A549 (cell line): ENCODE measurements around the gene TIRAP. TPM values are rescaled to one million over a fixed set of nuclear protein-coding genes. Genes with fewer than 3 reads are reported as not detected.

ENCODE experiments used
- ATAC-seq, 2 experiments: fragments of 200-7000 bp in 1 of 2; fragments of >200 bp in 1 of 2; cut with Nextera tagmentation in 1 of 2; cut with Tn5 transposase in 1 of 2; 3 replicates each; pipeline versions ENCODE4 v1.8.0 to v1.9.1; 2018 to 2020; ENCODE audit warnings: mild to moderate bottlenecking in 1 of 2, moderate library complexity in 1 of 2
- CTCF ChIA-PET: fragments of 300-600 bp; sonication (Branson Sonifier 250); formaldehyde crosslinking; extraction: SDS; loops from one replicate; lab custom pipeline; 2021; ENCODE audit warnings: antibody characterized with exemption, inconsistent platforms; lab: Yijun Ruan, JAX
- POLR2A ChIA-PET: fragments of 350-600 bp; formaldehyde crosslinking; extraction: SDS; loops from one replicate; lab custom pipeline; 2021; ENCODE audit warnings: antibody characterized with exemption, inconsistent platforms; lab: Yijun Ruan, JAX
- DNase-seq, 2 experiments: peaks; one replicate each; pipeline versions ENCODE4 v3.0.0 to v3.0.0-alpha.2; 2011 to 2016; ENCODE audit warnings: low read depth in 1 of 2, low spot score in 1 of 2
- FAIRE-seq: peaks from 2 replicates; lab custom pipeline; 2011; peaks lifted over from hg19 to GRCh38; lab: Jason Lieb, UNC
- H3K27ac ChIP-seq, 2 experiments: fragments of >200 bp; sonication (Bioruptor Twin); formaldehyde crosslinking; 3 replicates each; pipeline ENCODE4 v1.5.1; 2016 to 2017
- H3K4me1 ChIP-seq: fragments of >200 bp; sonication (Bioruptor Twin); formaldehyde crosslinking; 3 replicates; pipeline ENCODE4 v1.6.1; 2016
- H3K4me2 ChIP-seq: fragments of >200 bp; sonication (Bioruptor Twin); formaldehyde crosslinking; 3 replicates; pipeline ENCODE4 v1.6.1; 2016
- H3K4me3 ChIP-seq: fragments of >200 bp; sonication (Bioruptor Twin); formaldehyde crosslinking; 3 replicates; pipeline ENCODE4 v1.5.1; 2016
- H3K9me3 ChIP-seq: fragments of >200 bp; sonication (Bioruptor Twin); formaldehyde crosslinking; 3 replicates; pipeline ENCODE4 v1.6.1; 2016
- CBX8 ChIP-seq: fragments of 200-600 bp; sonication (generic); IDR thresholded peaks from 2 replicates; pipeline ENCODE4 v1.6.1; 2016
- CHD4 ChIP-seq: fragments of 200-600 bp; sonication (generic); IDR thresholded peaks from 2 replicates; pipeline ENCODE4 v1.6.1; 2016; ENCODE audit warnings: antibody characterized with exemption, mild to moderate bottlenecking, borderline replicate concordance
- EHF ChIP-seq: fragments of 250-450 bp; sonication (Bioruptor Pico); IDR thresholded peaks from 2 replicates; pipeline ENCODE4 v1.5.0; 2020; ENCODE audit warnings: mild to moderate bottlenecking
- EHMT2 ChIP-seq: fragments of 200-600 bp; sonication (generic); IDR thresholded peaks from 2 replicates; pipeline ENCODE4 v1.6.1; 2016; ENCODE audit warnings: antibody characterized with exemption, low read depth, mild to moderate bottlenecking, moderate library complexity
- EP300 ChIP-seq, 2 experiments: fragments of >200 bp; sonication (Bioruptor Twin); formaldehyde crosslinking; IDR thresholded peaks; 2 replicates in 1 of 2; 3 replicates in 1 of 2; pipeline ENCODE4 v1.6.1; 2016 to 2017
- ESRRA ChIP-seq: fragments of 150-350 bp; IDR thresholded peaks from 2 replicates; pipeline ENCODE4 v1.6.1; 2014; ENCODE audit warnings: mild to moderate bottlenecking, low read length, borderline replicate concordance
- FOSB ChIP-seq: fragments of 250-450 bp; sonication (Bioruptor Pico); IDR thresholded peaks from 2 replicates; pipeline ENCODE4 v1.5.0; 2020; ENCODE audit warnings: mild to moderate bottlenecking, moderate library complexity
- FOSL2 ChIP-seq, 2 experiments: fragments of 450-650 bp in 1 of 2; fragments of >200 bp in 1 of 2; sonication (Bioruptor Twin) in 1 of 2; formaldehyde crosslinking; IDR thresholded peaks; 2 replicates each; pipeline versions ENCODE4 v1.5.0 to v1.6.1; 2016 to 2020; ENCODE audit warnings: mild to moderate bottlenecking in 1 of 2, moderate library complexity in 1 of 2
- FOXS1 ChIP-seq: fragments of 250-450 bp; sonication (Bioruptor Pico); IDR thresholded peaks from 2 replicates; pipeline ENCODE4 v1.5.0; 2020; ENCODE audit warnings: mild to moderate bottlenecking, moderate library complexity
- HDAC2 ChIP-seq: fragments of 200-600 bp; sonication (generic); IDR thresholded peaks from 2 replicates; pipeline ENCODE4 v1.6.1; 2016
- HEYL ChIP-seq: fragments of 250-450 bp; sonication (Bioruptor Pico); IDR thresholded peaks from 2 replicates; pipeline ENCODE4 v1.8.0; 2021; ENCODE audit warnings: mild to moderate bottlenecking, moderate library complexity
- HOXB13 ChIP-seq: fragments of 250-450 bp; sonication (Bioruptor Pico); IDR thresholded peaks from 2 replicates; pipeline ENCODE4 v1.5.0; 2020; ENCODE audit warnings: low read depth, mild to moderate bottlenecking, moderate library complexity
- JUN ChIP-seq, 2 experiments: fragments of >200 bp; sonication (Bioruptor Twin); formaldehyde crosslinking; IDR thresholded peaks; 2 replicates in 1 of 2; 3 replicates in 1 of 2; pipeline ENCODE4 v1.6.1; 2016 to 2017
- JUNB ChIP-seq: fragments of >200 bp; sonication (Bioruptor Twin); formaldehyde crosslinking; IDR thresholded peaks from 2 replicates; pipeline ENCODE4 v1.6.1; 2016
- KDM5A ChIP-seq: fragments of 200-600 bp; sonication (generic); IDR thresholded peaks from 2 replicates; pipeline ENCODE4 v1.6.1; 2016; ENCODE audit warnings: antibody characterized with exemption, mild to moderate bottlenecking
- MAFK ChIP-seq: fragments of 450-650 bp; IDR thresholded peaks from 2 replicates; pipeline ENCODE4 v1.6.1; 2014; ENCODE audit not compliant: partially characterized antibody
- MAZ ChIP-seq: fragments of 150-350 bp; IDR thresholded peaks from 2 replicates; pipeline ENCODE4 v1.6.1; 2014; ENCODE audit warnings: antibody characterized with exemption, low read depth, low read length, borderline replicate concordance
- MYC ChIP-seq: IDR thresholded peaks from 2 replicates; pipeline ENCODE4 v1.6.1; 2012; ENCODE audit warnings: mild to moderate bottlenecking, inconsistent platforms, low read length, improper control_type of control experiment, borderline replicate concordance
- NFE2L2 ChIP-seq: fragments of 150-350 bp; conservative IDR thresholded peaks from 2 replicates; pipeline ENCODE4 v1.6.1; 2014; ENCODE audit warnings: low read length
- NPAS2 ChIP-seq: fragments of 250-450 bp; sonication (Bioruptor Pico); IDR thresholded peaks from 2 replicates; pipeline ENCODE4 v1.8.0; 2022; ENCODE audit warnings: mild to moderate bottlenecking, moderate library complexity, borderline replicate concordance
- NR3C1 ChIP-seq: fragments of >200 bp; sonication (Bioruptor Twin); formaldehyde crosslinking; IDR thresholded peaks from 3 replicates; pipeline ENCODE4 v1.6.1; 2017
- POLR2A ChIP-seq: IDR thresholded peaks from 2 replicates; pipeline ENCODE4 v1.6.1; 2012; ENCODE audit warnings: mild to moderate bottlenecking, low read length
- RAD21 ChIP-seq, 2 experiments: fragments of >200 bp in 1 of 2; sonication (Bioruptor Twin) in 1 of 2; formaldehyde crosslinking in 1 of 2; IDR thresholded peaks in 1 of 2; conservative IDR thresholded peaks in 1 of 2; 2 replicates in 1 of 2; 3 replicates in 1 of 2; pipeline ENCODE4 v1.6.1; 2012 to 2018; ENCODE audit warnings: inconsistent platforms in 1 of 2
- RARB ChIP-seq: fragments of 250-450 bp; sonication (Bioruptor Pico); IDR thresholded peaks from 2 replicates; pipeline ENCODE4 v1.8.0; 2021; ENCODE audit warnings: mild to moderate bottlenecking, moderate library complexity
- RCOR1 ChIP-seq: fragments of 150-350 bp; IDR thresholded peaks from 2 replicates; pipeline ENCODE4 v1.6.1; 2014; ENCODE audit warnings: antibody characterized with exemption, low read length, low read depth
- RFX5 ChIP-seq: fragments of 450-650 bp; IDR thresholded peaks from 2 replicates; pipeline ENCODE4 v1.7.1; 2014; ENCODE audit warnings: antibody characterized with exemption, mild to moderate bottlenecking, moderate library complexity
- SMC3 ChIP-seq: fragments of >200 bp; sonication (Bioruptor Twin); formaldehyde crosslinking; IDR thresholded peaks from 3 replicates; pipeline ENCODE4 v1.6.1; 2018; ENCODE audit warnings: inconsistent platforms
- SREBF2 ChIP-seq: fragments of 450-650 bp; IDR thresholded peaks from 2 replicates; pipeline ENCODE4 v1.6.1; 2014; ENCODE audit warnings: mild to moderate bottlenecking, moderate library complexity
- TP53 ChIP-seq: fragments of 250-450 bp; sonication (Bioruptor Pico); IDR thresholded peaks from 2 replicates; pipeline ENCODE4 v1.5.0; 2021; ENCODE audit warnings: mild to moderate bottlenecking, moderate library complexity
- ZSCAN20 ChIP-seq: fragments of 250-450 bp; sonication (Bioruptor Pico); IDR thresholded peaks from 2 replicates; pipeline ENCODE4 v1.8.0; 2022; ENCODE audit warnings: mild to moderate bottlenecking, moderate library complexity
- WGBS: methylation state at CpG from one replicate; pipeline ENCODE4 v1.1.6; 2017; ENCODE audit errors: missing lambda C conversion rate; 5-methylcytosine and 5-hydroxymethylcytosine counted together
- polyA plus RNA-seq, 4 experiments: library from polyadenylated mRNA; depleted of rRNA in 3 of 4; stranded (reverse); fragments of >200 nt; fragmentation: RNase III in 1 of 4; extraction: RNeasy Plus Mini Kit Qiagen cat#74134 plus additional on column Dnase treatment in 1 of 4; gene quantifications; 2 replicates in 3 of 4; 3 replicates in 1 of 4; pipeline ENCODE4 v1.2.3, GENCODE V29; 2011 to 2017
- TF ChIP-seq, protein P1 (sequence below): IDR thresholded peaks from 2 replicates; pipeline ENCODE4 v1.6.1; 2012
- TF ChIP-seq, protein P2 (sequence below): fragments of >200 bp; sonication (Bioruptor Twin); formaldehyde crosslinking; IDR thresholded peaks from 2 replicates; pipeline ENCODE4 v1.6.1; 2016
- TF ChIP-seq, protein P3 (sequence below): fragments of >200 bp; sonication (Bioruptor Twin); formaldehyde crosslinking; IDR thresholded peaks from 3 replicates; pipeline ENCODE4 v1.5.1; 2016
- TF ChIP-seq, protein P4 (sequence below): fragments of 150-350 bp; IDR thresholded peaks from 2 replicates; pipeline ENCODE4 v1.6.1; 2014; ENCODE audit warnings: low read depth, mild to moderate bottlenecking, low read length
- TF ChIP-seq, protein P5 (sequence below): IDR thresholded peaks from 2 replicates; pipeline ENCODE4 v1.6.1; 2012
- TF ChIP-seq, protein P6 (sequence below): fragments of 250-450 bp; sonication (Bioruptor Pico); IDR thresholded peaks from 2 replicates; pipeline ENCODE4 v1.5.0; 2020; ENCODE audit warnings: low read depth, mild to moderate bottlenecking, moderate library complexity
- TF ChIP-seq, protein P7 (sequence below): fragments of 450-650 bp; IDR thresholded peaks from 2 replicates; pipeline ENCODE4 v1.6.1; 2014; ENCODE audit warnings: antibody characterized with exemption

TIRAP gene
- polyA plus RNA-seq, 2 of the 4 experiments (the other 2 are of a cell fraction): 4.5 to 5.4 TPM

DNA sequence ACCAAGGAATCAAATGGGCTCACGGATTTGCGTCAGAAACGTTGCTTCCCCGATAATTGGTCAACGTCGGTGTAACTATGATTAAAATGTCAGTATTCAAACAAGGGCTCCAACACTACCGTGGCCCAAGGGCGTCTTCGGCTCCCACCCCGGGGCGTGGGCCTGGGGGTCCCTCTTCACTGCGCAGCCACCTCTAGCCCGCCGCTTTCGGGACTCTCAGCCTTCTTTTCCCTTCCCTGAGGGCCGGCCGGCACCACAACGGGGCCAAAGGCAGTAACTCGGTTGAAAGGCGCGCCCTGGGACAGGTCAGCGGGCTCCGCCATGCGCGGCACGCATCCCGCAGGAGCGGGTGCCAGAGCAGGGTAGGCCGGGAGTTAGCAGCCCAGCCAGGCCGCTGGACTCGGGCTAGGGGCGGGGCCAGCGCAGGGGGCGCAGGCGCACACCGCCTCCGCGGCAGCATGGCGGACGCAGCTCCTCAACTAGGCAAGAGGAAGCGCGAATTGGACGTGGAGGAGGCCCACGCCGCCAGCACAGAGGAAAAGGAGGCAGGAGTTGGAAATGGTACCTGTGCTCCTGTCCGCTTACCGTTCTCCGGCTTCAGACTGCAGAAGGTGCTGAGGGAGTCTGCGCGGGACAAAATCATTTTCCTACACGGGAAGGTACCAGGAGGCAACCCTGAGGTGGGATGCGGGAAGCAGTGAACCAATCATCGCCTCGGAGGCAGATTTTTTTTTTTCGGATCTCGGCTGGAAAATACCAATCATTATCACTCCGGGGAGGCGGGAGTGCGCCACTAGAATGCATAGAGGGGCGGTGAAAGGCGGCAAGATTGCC lies 20.9 kb downstream of the TIRAP start, which contains the start of gene DCPS:
TSS of gene DCPS (plus strand) at position 438 of the 834 bp plus-strand sequence. CDS start at position 459, 21 bp downstream.
- Histone ChIP-seq H3K4me3 (peak within 1 kb of the TSS; percentile 64), H3K27ac (peak within 1 kb of the TSS; percentile 89 to 99), H3K9me3 (no peaks in the 10 kb centered on the region), H3K4me2 (peak within 1 kb of the TSS; percentile 90), H3K4me1 (peaks cover 8% of the 10 kb centered on the region; the same call in 1 of the 3 replicates)
- ChIA-PET CTCF (no interaction called here), POLR2A (interaction anchor here (0.6 to 1.0 kb wide), 3 partner anchors 18 to 50 kb away, joined by 3 to 5 read pairs (median 3); no protein-coding TSS in a partner anchor)
- FAIRE-seq (no peak), ATAC-seq (peak; percentile 99), DNase-seq (peak; percentile 87 to 88)
- WGBS: 2% methylated on average over 30 of the region's 61 CpGs
- no peak for TF ChIP-seq ESRRA
- peak; percentile 95 for TF ChIP-seq POLR2A
- no peak for TF ChIP-seq EHMT2
- TF ChIP-seq CHD4: no peak
- TF ChIP-seq RAD21 (conservative IDR thresholded peaks at IDR 0.05 in 1 of 2, IDR thresholded peaks at IDR 0.05 in 1 of 2): no peak
- TF ChIP-seq, protein P1, sequence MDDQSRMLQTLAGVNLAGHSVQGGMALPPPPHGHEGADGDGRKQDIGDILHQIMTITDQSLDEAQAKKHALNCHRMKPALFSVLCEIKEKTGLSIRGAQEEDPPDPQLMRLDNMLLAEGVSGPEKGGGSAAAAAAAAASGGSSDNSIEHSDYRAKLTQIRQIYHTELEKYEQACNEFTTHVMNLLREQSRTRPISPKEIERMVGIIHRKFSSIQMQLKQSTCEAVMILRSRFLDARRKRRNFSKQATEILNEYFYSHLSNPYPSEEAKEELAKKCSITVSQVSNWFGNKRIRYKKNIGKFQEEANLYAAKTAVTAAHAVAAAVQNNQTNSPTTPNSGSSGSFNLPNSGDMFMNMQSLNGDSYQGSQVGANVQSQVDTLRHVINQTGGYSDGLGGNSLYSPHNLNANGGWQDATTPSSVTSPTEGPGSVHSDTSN: no peak
- TF ChIP-seq NR3C1: no peak
- TF ChIP-seq, protein P2, sequence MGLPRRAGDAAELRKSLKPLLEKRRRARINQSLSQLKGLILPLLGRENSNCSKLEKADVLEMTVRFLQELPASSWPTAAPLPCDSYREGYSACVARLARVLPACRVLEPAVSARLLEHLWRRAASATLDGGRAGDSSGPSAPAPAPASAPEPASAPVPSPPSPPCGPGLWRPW: no peak
- no peak for TF ChIP-seq MAFK
- TF ChIP-seq HDAC2: no peak
- no peak for TF ChIP-seq NFE2L2
- TF ChIP-seq JUNB: no peak
- no peak for TF ChIP-seq HOXB13
- TF ChIP-seq, protein P3, sequence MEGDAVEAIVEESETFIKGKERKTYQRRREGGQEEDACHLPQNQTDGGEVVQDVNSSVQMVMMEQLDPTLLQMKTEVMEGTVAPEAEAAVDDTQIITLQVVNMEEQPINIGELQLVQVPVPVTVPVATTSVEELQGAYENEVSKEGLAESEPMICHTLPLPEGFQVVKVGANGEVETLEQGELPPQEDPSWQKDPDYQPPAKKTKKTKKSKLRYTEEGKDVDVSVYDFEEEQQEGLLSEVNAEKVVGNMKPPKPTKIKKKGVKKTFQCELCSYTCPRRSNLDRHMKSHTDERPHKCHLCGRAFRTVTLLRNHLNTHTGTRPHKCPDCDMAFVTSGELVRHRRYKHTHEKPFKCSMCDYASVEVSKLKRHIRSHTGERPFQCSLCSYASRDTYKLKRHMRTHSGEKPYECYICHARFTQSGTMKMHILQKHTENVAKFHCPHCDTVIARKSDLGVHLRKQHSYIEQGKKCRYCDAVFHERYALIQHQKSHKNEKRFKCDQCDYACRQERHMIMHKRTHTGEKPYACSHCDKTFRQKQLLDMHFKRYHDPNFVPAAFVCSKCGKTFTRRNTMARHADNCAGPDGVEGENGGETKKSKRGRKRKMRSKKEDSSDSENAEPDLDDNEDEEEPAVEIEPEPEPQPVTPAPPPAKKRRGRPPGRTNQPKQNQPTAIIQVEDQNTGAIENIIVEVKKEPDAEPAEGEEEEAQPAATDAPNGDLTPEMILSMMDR: no peak
- no peak for TF ChIP-seq FOSB (CRISPR knock-in tag)
- no peak; the same call in 1 of the 2 replicates for TF ChIP-seq CBX8
- no peak for TF ChIP-seq RFX5
- TF ChIP-seq RARB (CRISPR knock-in tag): no peak
- TF ChIP-seq ZSCAN20 (CRISPR knock-in tag): no peak
- peak; percentile 46 to 79; a peak in 4 of 5 replicates for TF ChIP-seq JUN (IDR thresholded peaks at IDR 0.05)
- TF ChIP-seq MYC: peak; percentile 48; the same call in 1 of the 2 replicates
- TF ChIP-seq, protein P4, sequence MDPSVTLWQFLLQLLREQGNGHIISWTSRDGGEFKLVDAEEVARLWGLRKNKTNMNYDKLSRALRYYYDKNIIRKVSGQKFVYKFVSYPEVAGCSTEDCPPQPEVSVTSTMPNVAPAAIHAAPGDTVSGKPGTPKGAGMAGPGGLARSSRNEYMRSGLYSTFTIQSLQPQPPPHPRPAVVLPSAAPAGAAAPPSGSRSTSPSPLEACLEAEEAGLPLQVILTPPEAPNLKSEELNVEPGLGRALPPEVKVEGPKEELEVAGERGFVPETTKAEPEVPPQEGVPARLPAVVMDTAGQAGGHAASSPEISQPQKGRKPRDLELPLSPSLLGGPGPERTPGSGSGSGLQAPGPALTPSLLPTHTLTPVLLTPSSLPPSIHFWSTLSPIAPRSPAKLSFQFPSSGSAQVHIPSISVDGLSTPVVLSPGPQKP: no peak
- TF ChIP-seq, protein P5, sequence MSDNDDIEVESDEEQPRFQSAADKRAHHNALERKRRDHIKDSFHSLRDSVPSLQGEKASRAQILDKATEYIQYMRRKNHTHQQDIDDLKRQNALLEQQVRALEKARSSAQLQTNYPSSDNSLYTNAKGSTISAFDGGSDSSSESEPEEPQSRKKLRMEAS: peak; percentile 89
- no peak for TF ChIP-seq FOSL2 (IDR thresholded peaks at IDR 0.05)
- no peak for TF ChIP-seq FOSL2 (CRISPR knock-in tag; IDR thresholded peaks at IDR 0.05)
- TF ChIP-seq MAZ: no peak
- no peak for TF ChIP-seq HEYL (CRISPR knock-in tag)
- TF ChIP-seq, protein P6, sequence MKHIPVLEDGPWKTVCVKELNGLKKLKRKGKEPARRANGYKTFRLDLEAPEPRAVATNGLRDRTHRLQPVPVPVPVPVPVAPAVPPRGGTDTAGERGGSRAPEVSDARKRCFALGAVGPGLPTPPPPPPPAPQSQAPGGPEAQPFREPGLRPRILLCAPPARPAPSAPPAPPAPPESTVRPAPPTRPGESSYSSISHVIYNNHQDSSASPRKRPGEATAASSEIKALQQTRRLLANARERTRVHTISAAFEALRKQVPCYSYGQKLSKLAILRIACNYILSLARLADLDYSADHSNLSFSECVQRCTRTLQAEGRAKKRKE (CRISPR knock-in tag): no peak
- TF ChIP-seq NPAS2: no peak
- no peak for TF ChIP-seq FOXS1 (CRISPR knock-in tag)
- no peak for TF ChIP-seq SMC3
- TF ChIP-seq KDM5A: peak; percentile 80
- TF ChIP-seq TP53: peak; percentile 63; the same call in 1 of the 2 replicates
- TF ChIP-seq RCOR1: no peak
- TF ChIP-seq, protein P7, sequence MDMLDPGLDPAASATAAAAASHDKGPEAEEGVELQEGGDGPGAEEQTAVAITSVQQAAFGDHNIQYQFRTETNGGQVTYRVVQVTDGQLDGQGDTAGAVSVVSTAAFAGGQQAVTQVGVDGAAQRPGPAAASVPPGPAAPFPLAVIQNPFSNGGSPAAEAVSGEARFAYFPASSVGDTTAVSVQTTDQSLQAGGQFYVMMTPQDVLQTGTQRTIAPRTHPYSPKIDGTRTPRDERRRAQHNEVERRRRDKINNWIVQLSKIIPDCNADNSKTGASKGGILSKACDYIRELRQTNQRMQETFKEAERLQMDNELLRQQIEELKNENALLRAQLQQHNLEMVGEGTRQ: no peak
- no peak for TF ChIP-seq SREBF2
- no peak for TF ChIP-seq EHF
- TF ChIP-seq EP300 (IDR thresholded peaks at IDR 0.05): no peak
